GM21528 (cell line): ENCODE results near the gene DPYD.

Experiments used
- ATAC-seq: cut with Tn5 transposase; IDR thresholded peaks from one replicate; pipeline ENCODE4 v1.9.1; 2021; ENCODE audit warnings: mild to moderate bottlenecking, moderate library complexity; ENCODE audit not compliant: unreplicated experiment, low FRiP score

The DPYD gene

DNA sequence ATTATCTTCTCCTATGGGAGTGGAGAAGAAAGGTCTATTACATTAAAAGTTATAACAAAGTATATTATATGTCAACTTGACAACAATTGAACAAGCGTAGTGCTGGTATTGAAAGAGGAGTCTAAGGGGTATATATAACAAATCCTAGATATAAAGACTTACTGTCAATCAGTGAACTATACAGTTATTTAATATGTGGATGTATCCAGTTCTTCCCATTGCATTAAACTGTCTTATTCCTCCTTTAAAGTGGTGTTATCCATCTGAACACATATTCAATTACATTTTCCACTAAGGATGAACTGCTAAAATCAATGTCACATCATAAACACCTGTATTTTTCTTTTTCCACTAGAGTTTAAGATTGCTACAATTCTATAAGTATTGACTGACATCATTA lies 438.8 kb downstream of the DPYD start:
- ATAC-seq, result no peak

DNA sequence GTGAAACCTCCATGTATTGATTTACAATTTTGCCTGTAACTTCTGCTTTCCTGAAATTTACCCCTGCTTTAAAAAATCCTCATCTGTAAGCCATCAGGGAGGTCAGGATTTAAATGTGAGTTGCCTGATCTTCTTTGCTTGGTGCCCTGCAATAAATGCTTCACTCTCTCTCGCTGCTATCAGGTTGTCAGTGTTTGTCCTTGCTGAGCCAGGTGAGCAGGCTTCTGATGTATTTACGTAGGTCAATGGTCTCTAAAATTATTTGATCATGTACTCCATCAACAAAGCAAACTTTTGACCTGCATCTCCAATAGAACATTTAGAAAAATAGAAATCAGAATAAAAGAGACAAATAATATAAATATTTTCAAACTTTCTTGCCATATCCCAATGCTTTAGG lies 453.4 kb downstream of the DPYD start:
- no peak for ATAC-seq

DNA sequence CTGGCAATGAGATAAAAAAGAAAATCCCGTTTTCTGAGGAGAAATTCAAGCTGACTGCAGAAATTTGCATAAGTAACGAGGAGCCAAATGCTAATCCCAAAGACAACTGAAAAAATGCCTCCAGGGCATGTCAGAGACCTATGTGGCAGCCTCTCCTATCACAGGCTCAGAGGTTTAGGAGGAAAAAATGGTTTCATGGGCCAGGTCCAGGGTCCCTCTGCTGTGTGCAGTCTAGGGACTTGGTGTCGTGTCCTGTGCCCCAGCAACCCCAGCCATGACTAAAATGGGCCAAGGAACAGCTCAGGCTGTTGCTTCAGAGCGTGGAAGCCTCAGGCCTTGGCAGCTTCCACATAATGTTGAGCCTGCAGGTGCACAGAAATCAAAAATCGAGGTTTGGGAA lies 456.5 kb downstream of the DPYD start:
- no peak for ATAC-seq

DNA sequence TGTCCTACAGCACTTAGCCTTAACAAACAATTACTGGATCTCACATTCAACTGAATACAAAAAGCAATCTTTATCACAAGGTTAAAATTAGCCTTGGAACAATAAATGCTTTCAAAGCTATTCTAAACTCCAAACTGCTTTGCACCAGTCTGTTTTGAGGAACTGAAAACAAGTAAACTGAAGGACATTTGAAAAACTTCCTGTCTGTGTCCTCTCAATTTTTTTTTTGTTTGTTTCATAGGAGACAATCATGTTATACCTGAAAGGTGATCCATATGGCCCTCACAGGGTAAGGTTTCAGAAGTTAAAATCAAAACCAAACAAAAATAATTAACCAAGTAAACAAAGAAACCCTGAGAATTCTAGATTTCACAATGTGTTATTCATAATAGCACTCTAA lies 459.1 kb downstream of the DPYD start:
- ATAC-seq, result peak; percentile 93

DNA sequence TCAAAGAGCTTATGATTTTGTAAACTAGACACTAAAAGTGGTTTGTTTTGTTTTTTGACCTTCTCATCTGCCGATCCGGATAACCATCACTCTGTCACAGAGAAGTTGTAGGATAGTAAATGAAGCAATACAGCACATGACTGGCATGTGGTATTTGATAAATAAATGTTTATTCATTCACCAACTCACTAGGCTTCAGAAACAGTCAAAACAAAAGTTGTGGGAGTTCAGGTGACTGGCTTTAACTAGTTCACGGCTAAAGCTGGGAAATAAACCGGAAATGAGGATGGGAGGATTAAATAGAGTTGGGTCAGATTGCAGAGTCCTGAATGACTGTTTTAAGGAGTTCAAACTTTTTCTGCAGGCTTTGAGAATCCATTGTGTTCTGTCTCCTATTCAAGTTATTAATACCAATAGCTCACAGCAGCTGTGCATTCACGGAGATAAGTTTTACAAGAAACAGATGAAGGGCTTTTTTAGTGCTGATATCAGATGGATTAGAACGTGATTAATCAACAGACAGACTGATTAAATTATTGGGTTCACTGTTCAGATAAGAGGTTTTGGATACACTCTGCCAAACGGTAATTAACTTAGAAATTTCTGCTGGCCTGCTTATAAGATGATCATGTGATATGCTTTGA lies 463.3 kb downstream of the DPYD start:
- no peak for ATAC-seq

DNA sequence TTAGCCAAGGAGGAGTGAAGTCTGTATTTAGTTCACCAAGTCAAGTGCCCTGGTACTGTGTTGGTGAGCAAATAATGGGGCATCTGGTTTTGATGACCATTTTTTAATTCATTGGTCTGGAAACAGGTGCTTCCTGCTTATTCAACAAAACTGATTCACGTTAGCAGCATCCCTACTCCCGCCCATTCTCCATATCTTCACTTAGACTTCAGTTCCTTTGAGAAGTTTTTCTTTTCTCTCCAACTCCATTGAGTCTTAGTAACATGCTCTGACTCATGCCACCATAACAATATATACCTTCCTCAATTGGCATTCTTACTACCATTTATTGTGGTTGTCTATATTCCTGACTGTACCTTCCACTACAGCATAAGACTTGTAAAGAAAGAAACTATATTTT lies 468.9 kb downstream of the DPYD start:
- ATAC-seq, result no peak

DNA sequence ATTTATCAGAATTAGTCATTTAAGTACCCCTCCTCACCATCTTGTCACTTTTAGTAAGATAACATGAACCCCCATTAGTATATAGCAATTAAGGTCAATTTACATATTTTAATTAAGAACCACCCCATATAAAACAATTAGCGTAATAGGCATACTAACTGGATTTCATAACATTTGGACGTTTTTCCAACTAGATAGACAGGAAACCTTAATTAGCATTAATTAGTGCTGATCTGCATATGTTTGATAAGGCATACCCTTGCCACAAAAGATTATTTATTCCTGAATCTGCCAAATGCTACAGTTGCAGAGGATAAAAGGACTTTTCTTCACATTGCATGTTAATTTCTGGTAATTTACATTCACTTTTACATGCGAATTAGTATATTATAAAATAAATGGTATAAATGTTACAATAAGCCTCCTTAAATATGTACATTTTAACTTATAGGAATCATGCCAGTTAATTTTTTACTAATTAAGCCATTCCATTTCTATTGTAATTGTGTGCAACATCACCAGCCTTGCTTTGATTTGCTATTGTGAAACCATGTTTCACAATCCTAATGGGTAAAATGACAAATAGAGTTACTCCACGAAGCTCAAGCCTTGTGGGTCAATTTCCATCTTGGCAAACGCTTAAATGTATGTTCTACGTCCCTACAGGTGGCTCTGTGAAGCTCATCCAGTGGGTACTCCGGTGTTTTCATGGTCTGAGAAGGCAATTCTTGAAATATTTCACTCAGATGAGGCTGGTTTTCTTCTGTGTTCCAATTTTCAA lies 469.6 kb downstream of the DPYD start:
- no peak for ATAC-seq

DNA sequence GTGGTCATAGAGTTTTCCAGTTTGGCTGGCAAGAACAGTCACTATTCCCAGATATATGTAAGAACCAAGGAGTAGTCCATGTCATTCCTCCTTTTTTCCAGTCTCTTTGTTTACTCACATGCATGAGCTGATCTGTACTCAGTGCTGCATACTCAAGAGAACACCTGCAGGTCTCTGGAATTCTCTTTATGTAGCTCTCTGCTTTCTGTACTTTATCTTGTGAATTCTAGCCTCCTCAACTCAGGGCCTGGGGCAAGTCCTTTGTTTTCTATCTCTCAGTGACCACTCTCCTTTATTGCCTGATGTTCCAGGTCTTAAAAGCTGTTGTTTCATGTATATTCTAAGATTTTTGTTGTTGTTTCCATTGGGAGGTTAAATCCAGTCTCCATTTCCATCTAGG lies 478.9 kb downstream of the DPYD start:
- no peak for ATAC-seq

DNA sequence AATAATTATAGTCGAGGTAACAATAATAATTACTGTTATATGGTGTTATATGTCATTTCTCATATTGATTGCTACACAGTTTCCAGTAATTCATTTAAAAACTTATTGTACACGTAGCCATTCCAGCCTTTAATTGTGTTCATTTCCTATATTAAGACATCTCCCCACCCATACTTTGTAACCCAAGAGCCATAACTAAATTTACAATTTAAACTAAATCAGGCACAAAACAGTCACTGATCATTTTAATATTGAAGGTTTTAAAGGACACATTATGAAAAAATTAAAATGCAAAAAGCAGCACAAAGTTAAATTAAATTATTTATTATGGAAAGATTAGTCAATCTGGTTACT lies 487.0 kb downstream of the DPYD start:
- no peak for ATAC-seq

DNA sequence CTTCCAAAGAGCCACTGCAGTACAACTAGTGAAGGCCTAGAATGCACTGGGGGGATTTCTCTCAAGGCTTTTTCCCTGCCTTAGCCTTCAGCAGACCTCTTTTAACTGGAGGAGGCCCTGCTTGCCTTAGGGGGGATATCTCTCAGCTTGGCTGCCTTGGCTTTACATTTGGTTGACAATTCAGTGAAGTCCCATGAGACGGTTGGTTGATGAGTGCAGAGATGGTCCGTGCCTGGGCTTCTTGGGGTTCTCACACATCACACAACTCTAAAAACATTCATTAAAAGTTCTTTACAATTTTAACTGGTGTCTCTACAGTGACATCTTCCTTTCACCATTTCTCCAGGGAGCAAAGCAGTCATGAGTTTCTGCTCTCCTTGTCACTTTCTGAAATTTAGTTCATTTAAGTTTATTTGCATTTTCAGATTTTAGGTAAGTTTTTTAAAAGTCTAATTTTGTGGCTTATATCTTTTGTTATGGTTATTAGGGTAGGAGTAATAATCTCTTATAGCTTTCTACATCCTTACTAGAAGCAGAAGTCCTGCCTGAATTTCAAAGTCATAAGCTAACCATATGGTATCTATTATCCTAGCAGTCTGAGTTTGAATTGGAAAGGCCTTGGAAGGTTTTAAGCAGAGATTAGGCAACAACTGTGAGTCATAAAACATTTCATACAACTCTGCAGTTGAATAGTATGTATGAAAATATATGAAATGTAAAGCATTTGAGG lies 487.6 kb downstream of the DPYD start:
- ATAC-seq, result no peak

DNA sequence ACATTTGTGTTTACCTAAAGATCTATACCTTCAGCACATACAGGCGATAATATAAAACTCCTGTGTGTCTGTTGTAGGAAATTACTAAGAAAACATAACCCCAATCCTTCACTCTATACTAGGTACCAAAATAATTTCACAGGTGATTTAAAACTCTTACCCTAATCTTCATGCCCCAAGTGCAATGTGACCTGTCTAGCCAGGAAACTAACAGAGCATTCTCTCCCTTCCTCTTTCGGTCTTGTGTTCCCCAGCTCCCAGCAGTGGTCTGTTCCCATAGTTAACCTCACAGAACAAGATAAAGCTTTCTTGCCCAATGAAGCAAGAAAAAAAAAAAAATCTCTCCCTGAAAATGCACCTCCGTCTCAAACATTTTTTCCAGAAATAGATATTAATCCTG lies 493.5 kb downstream of the DPYD start:
- no peak for ATAC-seq

DNA sequence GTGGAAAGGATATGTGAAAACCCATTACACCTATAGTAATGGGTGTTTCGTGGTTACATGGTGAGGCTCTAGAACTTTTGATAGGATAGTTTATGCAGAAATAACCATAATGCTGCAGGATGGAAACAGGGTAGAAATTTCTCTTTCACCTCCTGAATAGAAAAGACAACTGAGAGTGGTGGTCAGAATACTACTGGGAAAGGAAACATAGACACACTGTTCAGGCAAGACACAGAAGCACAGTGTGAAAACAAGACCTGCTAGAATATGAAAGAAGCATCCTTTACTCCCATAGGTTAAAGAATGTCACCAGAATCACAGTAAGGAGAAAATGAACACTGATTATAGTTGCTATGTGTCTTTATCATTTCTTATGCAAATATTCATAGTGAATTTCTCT lies 496.6 kb downstream of the DPYD start:
- no peak for ATAC-seq

DNA sequence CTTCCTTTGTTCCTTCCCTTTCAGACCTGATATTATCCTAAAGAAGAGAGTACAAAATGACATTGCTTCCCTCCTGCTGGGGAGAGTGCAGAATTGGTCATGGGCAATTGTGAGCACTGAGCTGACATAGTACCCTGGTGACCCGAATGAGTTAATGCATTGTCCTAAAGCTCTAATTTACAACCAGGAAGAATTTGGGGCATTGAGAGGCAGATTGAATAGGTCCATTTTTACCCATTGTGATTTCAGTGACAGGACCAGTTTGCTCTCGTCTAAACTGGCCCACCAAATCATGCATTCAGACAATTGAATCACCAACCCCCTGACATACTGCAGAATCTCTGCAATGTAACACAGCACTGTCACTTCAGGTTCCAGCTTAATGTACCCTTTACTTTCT lies 497.4 kb downstream of the DPYD start:
- ATAC-seq, result no peak

DNA sequence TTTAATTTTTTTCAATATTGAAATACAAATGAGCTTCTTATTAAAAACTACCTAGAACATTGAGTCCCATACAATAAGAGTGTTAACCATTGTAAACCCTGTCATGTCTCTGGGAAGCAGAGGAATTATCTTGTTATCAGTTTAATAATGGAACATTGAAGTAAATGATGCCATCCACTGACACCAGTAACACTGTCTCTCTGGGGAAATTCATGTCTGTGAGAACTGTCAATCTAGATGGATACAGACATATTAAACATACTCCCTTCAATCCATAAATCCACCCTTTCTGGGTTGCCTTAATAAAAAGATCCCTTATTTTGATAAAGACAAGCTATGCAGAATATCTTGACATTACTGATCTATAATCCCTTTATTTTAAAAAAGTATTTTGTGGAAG lies 503.2 kb downstream of the DPYD start:
- no peak for ATAC-seq

DNA sequence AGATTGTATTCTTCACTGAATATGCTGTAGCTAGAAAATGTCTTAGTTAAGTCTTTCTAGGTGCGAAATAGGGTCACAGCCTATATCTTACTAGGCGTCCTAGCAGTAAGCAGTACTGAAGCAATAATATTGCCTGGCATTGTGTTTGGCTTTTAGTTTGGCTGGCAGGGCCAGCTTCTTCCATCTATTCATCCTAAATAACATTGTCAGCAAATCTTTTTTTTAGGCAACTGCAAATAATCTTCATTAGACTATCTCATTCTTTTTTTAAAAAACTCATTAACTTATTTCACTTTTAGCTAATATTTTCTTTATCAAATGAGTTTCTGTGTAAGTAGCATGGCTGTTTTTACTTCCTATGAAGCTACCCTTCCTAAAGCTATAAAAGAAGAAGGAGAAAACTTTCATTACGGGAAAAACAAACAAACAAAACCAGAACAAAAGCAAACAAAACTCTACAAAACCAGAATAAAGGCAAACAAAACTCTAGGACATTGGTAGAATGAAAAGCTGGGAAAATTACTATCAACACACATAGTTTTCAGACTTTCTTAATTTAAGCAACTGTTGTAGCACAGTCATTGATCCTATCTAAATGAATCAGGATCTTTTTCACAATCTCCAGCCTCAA lies 506.0 kb downstream of the DPYD start:
- ATAC-seq, result no peak

DNA sequence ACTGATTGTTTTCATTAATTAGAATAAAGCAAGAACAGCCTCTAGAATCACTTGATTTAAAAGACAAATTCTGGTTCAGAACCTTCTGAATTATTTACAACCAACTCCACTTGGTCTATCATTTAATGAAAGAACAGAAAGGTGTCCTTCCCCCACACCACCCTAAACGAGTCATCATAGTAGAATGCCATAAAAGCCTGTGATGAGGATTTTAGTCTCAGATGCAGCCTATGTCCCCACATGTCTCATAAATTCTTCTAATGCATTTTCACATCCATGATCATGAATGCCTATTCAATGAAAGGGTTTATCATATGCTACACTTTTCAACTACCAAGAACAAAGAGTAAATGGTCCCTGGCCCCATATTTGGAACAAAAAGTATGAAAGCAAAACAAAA lies 508.1 kb downstream of the DPYD start:
- ATAC-seq, result no peak

DNA sequence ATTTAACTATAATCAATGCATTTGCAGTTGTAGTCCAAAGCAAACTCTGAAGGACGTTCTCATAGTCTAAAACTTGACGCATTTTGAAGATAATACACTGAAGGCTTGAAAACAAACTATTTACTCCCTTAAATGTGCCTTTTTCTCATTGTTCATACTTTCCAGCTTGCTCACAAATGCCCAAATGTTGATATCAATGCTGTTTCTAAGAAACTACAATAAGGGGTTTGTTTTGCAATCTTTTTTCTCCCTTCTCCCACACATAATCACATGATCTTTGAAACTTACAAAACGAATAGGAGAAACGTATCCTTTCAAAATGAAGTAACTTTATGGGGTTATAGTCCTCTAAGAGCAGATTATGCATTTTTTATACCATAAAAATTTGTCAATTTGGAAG lies 508.7 kb downstream of the DPYD start:
- no peak for ATAC-seq

DNA sequence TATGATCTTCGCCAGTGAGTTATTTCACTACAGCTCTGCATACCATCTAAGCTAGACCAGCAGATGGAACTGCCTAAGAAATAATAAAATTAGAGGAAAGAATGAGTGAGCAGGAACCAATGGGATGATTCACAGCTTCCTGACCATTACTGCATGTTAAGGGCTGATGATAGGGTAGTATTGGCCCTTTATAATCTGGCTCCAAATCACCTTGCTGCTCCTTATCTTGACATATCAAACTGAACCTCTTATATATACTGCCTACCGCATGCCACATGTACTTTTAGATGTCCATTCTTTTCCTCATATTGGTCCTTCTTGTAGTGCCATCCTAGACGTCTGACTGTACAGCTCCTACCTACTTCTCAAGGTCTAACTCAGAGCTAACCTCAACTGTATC lies 524.4 kb downstream of the DPYD start:
- no peak for ATAC-seq

DNA sequence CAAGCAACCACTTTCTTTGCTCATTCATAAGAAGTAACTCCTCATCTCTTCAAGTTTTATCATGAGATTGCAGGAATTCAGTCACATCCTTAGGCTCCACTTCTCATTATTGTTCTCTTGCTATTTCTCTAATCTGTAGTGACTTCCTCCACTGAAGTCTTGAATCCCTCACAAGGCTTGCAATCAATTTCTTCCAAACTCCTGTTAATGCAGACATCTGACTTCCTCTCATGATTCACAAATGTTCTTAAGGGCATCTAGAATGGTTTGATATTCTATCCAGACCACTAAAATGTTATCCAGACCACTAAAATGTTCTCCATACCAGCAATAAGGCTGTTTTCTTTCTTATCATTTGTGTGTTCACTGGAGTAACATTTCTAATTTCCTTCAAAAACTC lies 528.1 kb downstream of the DPYD start:
- ATAC-seq, result no peak

DNA sequence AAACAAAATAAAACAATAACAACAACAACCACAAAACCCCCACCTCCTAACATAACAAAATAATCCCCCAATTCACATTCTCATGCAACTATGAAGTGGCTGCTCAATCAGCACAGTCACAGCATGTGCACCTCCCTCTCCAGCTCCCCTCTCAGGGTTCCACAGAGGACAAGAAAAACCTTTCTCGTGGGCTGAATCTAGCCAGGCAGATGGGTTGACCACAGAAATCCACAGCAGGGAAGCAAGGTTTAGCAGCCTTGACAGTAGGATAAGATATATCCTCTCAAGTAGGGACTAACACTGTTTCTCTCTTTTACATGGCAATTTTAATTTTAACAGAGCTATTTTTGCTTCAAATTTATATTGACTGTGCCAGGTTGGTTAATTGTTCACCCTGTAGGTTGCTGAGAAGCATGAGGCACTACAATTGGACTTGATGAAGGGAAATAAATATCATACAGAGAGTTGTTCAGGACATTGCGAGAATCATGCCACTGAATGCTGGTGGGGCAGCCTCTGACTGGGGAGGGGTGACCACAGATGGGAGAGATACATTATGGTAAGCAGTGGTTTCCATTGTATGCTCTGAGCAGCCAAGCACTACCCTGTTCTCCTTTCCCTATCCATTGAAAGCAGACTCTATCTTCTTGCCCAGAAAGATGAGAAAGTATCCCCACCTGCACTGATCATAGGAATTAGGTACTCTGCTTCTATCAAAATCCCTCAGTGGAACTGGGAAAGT lies 535.1 kb downstream of the DPYD start:
- ATAC-seq, result no peak
